Stimulated activated CD4-positive, alpha-beta T cell treated with anti-CD3 and anti-CD28 coated beads, Interleukin-1b, Interleukin-23, amount 100 ng/mL, for 24 hours (primary cell): ENCODE data around the gene GINS3.
"Not testable (repeated sequence)": the region's sequence is repeated elsewhere in the genome, so short reads cannot be mapped to it uniquely, and the experiment has no call there.

Experiments
- DNase-seq, 4 experiments: peaks; one replicate each; pipeline ENCODE4 v3.0.0-alpha.2; 2020; ENCODE audit warnings: low read depth in 4 of 4, low spot score in 1 of 4

Gene GINS3

DNA sequence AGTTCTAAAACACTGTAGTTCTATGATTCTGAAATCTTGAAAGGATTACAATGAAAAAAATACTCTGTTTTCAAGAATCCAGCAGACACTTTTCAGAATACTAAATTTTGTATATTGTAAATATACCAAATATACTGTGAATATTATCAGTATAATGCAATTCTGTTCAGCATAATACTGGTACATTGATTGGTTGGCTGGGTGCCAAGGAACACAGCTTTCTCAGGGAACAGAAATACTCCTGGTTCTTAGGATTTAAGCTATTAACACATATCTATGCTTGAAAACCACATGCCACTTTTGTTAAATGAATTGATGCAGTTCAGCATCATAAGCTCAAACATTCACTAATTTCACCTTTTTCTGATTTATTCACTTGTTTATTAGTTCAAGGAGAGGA lies 2.5 kb upstream of the GINS3 start:
- no peak for DNase-seq

DNA sequence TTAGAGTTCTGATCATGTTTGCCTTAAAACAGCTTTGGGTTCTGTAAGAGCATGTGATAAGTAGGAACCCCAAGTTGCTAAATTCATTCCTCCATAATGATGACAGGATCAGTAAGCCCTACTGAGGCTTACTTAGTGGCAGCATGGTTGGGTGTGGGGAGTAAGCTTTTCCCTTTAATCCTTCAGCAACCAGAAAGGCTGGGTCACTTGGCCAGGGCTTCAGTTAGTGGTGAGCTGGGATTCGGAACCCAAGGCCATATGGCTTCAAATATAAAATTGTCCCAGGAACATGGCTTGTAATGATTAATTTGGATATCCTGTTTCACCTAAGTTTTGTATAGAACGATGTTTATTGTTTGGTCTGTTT lies 850 bp downstream of the GINS3 start:
- no peak for DNase-seq

DNA sequence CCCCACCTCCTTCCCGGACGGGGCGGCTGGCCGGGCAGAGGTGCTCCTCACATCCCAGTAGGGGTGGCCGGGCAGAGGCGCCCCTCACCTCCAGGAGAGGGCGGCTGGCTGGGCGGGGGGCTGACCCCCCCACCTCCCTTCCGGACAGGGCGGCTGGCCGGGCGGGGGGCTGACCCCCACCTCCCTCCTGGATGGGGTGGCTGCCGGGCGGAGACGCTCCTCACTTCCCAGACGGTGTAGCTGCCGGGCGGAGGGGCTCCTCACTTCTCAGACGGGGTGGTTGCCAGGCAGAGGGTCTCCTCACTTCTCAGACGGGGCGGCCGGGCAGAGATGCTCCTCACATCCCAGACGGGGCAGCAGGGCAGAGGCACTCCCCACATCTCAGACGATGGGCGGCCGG lies 4.6 kb downstream of the GINS3 start:
- not testable (repeated sequence) for DNase-seq

DNA sequence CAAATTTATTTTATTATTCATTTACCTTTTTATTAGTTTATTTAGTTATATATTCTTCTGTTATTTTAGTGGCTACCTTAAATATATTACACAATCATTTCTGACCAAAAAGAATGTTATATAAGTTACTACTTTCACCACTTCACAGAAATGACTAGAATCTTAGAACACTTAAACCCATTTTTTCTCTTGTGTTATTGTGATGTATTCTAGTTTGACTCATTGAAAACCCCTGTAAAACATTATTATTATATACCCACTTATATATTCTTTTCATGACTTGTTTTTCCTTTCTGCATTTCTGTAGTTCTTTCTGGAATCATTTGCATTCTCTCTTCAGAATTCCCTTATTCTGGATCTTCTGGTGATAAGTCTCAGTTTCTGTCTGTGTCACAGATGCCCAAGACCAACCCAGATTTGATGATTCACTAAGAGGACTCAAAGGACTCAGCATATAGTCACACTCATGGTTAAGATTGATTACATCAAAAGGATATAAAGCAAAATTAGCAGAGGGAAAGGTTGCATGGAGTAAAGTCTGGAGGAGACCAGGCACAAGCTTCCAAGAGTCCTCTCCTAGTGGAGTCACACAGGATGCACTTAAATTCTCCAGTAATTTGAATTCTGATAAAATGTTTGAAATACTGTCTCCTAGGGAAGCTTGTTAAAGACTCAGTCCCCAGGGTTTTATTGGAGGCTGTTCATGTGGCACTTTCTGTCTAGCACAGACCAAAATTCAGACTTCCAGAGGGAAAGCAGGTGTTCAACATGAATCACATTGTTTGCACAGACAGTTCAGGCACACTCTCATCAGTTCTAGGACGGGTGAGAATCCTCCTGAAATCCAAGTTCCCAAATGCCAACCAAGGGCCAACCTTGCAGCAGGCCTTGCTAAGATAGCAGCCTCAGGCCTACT lies 7.7 kb downstream of the GINS3 start:
- no peak for DNase-seq

DNA sequence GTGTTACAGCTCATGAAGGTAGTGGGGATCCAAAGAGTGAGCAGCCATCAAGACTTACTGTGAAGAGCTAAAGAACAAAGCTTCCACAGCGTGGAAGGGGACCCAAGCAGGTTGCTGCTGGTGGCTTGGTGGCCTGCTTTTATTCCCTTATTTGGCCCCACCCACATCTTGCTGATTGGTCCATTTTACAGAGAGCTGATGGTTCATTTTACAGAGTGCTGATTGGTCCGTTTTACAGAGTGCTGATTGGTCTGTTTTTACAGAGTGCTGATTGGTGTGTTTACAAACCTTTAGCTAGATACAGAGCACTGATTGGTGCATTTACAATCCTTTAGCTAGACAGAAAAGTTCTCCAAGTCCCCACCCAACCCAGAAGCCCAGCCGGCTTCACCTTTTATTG lies 9.0 kb downstream of the GINS3 start:
- not testable (repeated sequence) for DNase-seq

DNA sequence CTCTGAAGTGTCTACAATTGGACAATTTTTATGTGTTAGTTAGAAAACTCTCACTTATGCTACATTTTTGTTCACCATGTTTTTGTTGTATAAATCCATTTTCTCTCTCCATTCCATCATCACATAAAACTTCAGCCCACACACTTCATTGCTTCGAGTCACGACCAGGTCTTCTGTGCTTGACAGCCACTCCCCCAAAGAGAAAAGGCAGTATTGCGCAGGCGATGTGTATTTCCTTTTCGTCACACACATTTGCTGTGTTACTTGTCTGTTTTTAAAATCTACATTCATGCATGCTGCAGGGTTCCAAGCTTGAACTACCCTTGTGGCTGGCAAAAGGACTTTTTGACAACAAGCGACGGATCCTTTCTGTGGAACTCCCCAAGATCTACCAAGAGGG lies 10.5 kb downstream of the GINS3 start:
- DNase-seq = no peak

DNA sequence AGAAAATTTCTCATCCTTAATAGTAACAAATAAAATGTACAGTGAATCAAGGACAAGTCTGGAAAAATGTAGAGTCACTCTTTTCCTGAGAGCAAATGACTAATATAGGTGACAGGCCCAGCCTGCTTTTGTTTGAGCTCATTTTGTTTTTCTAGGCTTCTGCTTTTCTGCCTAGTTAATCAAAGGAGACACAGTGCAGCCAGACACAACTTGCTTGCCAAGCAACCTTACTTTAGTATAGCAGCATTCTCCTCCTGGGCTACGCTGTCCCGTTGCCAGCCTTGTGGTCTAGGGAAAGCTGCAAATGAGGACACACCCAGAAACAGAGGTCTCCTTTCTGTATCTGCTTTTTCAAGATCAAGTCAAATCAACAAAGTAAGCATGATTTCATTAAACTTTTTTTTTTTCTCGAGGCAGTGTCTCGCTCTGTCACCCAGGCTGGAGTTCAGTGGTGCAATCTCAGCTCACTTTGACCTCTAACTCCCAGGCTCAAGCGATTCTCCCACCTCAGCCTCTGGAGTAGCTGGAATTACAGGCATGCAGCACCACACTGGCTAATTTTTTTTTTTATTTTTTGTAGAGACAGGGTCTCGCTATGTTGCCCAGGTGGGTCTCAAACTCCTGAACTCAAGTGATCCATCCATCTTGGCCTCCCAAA lies 17.2 kb downstream of the GINS3 start:
- DNase-seq = no peak

DNA sequence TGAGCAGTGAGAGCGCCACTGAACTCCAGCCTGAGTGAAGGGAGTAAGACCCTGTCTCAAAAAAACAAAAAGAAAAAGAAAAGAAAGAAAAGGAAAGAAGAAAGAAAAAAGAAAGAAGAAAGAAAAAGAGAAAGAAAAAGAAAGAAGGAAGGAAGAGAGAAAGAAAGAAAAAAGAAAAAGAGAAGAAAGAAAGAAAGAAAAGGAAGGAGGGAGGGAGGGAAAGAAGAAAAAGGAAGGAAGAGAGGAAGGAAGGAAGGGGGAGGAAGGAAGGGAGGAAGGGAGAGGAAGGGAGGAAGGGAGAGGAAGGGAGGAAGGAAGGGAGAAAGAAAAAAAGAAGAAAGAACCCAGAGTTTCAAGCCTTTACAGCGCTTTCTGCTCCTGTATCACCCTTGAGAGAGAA lies 19.1 kb downstream of the GINS3 start:
- DNase-seq = no peak

DNA sequence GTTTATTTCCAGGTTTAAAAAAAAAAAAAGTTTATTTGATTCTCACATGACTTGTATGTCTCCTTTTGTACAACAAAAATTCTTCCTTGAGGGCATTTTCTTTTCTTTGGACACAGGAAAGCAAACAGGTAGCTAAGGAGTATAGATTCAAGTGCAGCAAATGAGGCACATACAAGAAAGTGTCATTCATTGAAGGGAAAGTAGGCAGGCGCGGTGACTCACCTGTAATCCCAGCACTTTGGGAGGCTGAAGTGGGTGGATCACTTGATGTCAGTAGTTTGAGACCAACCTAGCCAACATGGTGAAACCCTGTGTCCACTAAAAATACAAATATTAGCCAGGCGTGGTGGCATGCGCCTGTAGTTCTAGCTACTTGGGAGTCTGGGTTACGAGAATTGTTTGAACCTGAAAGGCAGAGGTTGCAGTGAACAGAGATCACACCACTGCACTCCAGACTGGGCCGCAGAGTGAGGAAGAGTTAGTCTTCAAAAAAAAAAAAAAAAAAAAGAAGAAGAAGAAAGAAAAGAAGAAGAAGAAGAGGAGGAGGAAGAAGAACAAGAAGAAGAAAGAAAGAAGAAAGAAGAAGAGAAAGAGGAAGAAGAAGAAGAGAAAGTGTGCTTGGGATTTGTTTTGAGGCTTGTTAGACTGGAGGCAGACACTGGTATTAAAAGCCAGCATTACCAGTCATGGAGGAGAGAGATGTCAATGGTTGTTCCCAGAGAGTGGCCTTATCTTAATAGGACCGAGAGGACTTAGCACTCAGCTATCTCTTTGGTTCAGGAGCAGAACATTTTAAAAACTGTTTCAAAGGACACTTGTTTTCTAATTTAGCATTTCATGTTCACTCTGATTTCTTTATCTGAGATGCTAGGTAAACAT lies 19.7 kb downstream of the GINS3 start:
- DNase-seq = no peak

DNA sequence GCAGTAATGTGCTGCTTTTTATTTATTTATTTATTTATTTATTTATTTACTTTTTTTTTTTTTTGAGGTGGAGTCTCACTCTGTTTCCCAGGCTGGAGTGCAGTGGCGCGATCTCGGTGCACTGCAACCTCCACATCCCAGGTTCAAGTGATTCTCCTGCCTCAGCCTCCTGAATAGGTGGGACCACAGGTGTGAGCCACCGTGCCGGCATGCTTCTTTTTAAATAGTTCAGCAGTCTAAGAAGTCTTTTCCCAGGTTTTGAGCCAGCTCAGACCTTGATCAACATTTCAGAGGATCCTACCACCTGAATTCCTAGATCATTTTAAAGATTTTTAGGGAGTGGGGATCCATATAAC lies 20.3 kb downstream of the GINS3 start:
- DNase-seq = not testable (repeated sequence)

DNA sequence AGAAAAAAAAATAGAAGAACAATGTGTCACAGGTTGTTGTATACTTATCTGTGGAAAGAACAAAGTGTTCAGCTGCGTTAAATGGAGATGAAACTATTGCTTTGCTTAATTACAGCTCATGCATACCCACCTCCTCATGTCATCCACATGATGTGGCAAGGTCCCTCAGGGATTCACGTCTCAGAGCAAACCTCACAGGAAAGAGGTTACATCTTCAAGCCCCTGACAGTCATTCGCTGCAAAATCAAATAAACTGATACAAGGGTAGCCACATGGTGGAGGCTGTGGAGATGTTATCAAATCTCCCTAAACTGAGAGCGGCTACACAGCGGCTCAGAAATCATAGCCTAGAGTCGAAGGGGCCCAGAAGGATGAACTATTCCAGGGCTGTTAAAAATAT lies 21.1 kb downstream of the GINS3 start:
- no peak for DNase-seq

DNA sequence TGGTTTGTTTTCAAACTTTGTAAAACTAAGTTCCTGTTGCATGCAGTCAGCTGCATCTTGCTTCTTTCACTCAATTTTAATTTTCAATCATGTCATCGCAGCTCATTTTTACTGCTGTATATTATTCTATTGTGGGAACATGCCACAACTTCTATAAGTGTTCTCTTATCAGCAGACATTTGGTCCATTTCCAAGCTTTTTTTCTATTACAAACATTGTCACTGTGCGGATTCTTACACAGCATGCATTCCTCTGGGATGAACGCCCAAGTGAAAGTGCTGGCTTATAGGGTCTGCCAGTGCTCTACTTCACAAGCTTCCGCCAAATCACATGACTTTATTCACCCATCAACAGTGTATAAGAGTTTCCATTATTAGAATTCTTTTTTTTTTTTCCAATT lies 22.7 kb downstream of the GINS3 start:
- DNase-seq = no peak

DNA sequence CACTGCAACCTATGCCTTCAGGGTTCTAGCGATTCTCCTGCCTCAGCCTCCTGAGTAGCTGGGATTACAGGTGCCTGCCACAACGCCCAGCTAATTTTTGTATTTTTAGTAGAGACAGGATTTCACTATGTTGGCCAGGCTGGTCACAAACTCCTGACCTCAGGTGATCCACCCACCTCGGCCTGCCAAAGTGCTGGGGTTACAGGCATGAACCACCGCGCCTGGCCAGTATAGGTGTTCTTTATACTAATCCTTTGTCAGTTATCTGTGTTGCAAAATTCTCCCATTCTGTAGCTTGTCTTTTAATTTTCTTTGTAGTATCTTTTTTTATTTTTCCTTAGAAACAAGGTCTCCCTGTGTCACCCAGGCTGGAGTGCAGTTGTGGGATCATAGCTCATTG lies 23.7 kb downstream of the GINS3 start:
- DNase-seq = not testable (repeated sequence)

DNA sequence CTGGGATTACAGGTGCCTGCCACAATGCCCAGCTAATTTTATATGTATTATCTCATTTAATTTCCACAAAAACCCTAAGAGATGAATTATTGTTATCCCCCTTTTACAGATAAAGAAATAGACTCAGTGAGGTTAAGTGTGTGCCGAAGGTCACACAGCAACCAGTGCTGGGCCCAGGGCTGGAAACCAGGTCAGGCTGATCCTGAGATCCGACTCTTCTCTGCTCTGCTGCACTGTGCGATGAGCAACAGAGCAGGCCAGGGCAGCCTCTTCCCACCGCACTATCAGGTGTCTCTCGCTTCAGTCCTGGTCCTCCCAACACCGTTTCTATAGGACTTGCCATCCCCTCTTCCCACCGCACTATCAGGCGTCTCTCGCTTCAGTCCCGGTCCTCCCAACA lies 24.8 kb downstream of the GINS3 start:
- DNase-seq = no peak

DNA sequence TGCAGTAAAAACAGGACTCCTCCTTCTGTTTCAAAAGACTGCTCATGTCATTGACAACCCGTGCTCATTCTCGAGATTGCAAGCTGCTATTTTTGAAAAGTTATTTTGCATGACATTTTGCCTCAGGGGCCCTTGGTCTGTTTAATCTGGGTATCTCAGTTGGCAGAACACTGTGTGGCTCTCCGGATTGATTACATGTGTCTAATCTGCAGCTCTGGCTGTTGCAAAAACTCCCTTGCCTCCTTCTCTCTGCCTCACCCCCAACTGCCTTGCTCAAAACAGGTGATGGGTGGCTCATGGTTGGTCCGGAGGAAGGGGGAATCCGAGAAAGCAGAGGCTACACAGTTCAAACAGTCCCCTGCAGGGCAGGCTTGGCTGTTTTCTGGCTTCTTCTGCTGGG lies 25.3 kb downstream of the GINS3 start:
- DNase-seq = no peak

DNA sequence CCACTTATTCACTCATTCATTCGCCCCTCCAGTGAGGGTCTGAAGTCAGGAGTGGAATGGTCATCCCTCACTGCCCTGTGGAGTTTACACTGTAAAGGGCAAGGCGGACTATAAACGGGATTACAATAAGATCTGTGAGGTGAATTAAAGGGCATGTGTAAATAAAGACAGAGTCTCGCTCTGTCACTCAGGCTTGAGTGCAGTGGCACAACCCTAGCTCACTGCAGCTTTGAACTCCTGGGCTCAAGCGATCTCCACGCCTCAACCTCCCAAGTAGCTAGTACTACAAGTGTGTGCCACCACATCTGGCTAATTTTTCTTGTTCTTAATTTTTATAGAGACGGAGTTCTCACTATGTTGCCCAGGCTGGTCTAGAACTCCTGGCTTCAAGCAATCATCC lies 25.8 kb downstream of the GINS3 start:
- DNase-seq = no peak

DNA sequence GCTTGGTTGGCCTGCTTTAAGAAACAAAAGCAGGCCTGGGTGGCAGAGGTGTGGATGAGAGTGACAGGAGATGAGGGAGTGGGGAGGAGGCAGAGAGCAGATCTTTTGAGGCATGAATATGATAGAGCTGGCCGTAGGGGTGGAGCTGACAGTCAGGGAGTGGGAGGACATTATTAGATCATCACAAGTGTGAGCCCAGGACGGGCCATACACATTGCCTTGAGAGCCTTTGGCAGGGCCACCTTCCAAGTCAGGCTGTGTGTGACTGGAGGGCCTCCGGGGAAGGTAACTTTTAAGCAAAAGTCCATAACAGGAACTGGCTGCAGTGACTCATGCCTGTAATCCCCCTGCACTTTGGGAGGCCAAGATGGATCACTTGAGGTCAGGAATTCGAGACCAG lies 26.3 kb downstream of the GINS3 start:
- no peak for DNase-seq

DNA sequence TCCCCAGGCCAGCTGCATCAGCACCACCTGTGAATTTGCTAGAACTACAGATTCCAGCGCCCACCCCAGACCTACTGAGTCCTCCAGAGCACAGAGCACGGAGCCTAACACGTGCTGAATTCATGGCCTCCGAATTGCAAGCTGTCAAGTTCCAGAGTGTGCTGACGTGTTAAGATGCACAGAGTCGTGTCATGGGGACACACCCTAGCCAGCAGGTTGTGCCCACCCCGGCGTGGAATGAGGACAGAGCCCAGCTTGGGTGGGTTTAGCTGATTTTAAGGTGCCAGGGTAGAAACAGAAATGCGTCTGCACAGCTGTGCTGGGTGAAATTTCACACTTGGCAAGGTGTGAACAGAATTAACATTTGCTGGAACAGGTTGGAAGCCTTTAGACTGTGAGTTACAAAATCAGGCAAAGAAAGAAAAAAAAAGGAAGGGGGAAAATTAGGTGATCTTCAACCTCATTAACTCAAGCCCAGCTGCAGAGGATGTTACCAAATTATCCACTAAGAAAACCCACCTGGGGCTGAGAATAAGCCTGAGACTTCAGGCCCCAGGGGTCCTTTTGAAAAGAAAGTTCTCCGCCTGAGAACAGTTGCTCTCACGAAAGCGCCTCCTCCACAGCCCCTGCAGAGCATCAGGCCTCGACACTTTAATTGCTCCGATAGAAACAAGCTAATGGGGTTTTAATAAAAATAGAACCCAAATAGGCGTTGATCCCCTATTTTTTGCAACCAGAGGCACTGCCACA lies 27.1 kb downstream of the GINS3 start:
- DNase-seq = no peak

DNA sequence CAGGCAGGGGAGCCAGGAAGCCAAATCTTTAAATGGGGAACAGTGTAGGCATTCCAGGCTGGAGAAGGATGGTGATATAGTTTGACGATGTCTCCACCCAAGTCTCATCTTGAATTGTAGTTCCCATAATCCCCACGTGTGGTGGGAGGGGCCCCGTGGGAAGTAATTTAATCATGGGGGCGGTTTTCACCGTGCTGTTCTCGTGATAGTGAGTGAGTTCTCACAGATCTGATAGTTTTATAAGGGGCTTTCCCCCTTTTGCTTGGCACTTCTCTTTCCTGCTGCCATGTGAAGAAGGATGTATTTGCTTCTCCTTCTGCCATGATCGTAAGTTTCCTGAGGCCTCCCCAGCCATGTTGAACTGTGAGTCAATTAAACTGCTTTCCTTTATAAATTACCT lies 28.8 kb downstream of the GINS3 start:
- DNase-seq = no peak

DNA sequence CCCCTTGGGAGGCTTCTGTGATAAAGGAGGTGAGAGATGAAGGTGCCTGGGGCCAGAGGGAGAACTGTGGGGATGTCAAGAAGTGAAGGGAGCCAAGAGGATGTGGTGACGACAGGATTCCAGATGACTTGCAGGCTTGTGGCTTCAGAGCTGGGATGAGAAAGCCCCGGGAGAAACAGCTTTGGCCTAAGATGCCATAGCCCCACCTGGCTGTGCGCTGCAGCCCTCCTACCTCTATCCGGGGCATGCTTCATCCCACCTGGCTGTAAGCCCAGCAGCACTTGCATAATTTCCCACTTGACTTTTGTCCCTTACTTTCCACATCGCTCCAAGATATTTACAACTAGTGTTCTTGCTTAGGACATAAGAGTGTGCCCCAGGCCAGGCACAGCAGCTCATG lies 29.3 kb downstream of the GINS3 start:
- DNase-seq = no peak

DNA sequence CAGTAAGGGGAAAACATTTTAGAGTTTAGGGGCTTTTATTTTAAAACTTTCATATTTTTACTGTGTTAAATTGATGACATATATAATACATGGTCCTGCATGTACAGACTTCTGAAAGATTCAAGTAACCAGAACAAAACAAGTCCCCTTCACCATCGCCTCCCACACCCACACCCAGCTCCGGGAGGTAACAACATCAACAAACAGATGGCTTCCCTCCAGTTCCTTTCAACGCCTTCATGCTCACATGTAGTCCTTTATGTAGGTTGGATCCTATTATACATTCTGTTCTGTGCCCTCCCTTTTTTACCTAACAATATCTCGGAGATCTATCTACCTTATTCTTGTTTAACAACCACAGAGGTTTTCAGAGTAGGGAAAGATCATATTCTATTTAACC lies 30.5 kb downstream of the GINS3 start:
- DNase-seq = no peak
